Left cardiac atrium (tissue), 4 donors: ENCODE results near the gene DNAJC3. TPM values are rescaled to one million over a fixed set of nuclear protein-coding genes. Genes with fewer than 3 reads are reported as not detected.
"Not testable (repeated sequence)": the region's sequence is repeated elsewhere in the genome, so short reads cannot be mapped to it uniquely, and the experiment has no call there.

Experiments used
- ATAC-seq, 2 donors: fragments of 200-7000 bp; cut with Tn5 transposase; one replicate each; pipeline ENCODE4 v1.9.1; 2020; ENCODE audit warnings: mild to moderate bottlenecking in 2 of 2, moderate library complexity in 2 of 2
- DNase-seq: peaks from one replicate; pipeline ENCODE4 v3.0.0-alpha.2; 2020
- intact Hi-C, 2 donors: fragments of 100-400 bp; cut with DNase I; formaldehyde crosslinking; loops; one replicate each; pipeline versions ENCODE4 v1.14.1 to v1.15.1; 2022 to 2023
- total RNA-seq, 2 donors: library from RNA; stranded (reverse); fragmentation: NEBNext Ultra II Directional; extraction: Animal tissue kit (Norgen Biotek cat#: 25700); gene quantifications; one replicate each; pipeline ENCODE4 v1.2.1, GENCODE V29; 2021
- donor health status: DM: no; HTN: yes; CAD: no.
- donor health status: DM: no; HTN: yes; CAD: no; lungs with severe emphysema.
- donor health status: DM: yes; HTN: yes; CAD: no.
- donor health status: Dilated cardiomyopathy.

The DNAJC3 gene
- total RNA-seq, 2 donors from 2014 or later: 37.2 to 45.7 TPM

DNA sequence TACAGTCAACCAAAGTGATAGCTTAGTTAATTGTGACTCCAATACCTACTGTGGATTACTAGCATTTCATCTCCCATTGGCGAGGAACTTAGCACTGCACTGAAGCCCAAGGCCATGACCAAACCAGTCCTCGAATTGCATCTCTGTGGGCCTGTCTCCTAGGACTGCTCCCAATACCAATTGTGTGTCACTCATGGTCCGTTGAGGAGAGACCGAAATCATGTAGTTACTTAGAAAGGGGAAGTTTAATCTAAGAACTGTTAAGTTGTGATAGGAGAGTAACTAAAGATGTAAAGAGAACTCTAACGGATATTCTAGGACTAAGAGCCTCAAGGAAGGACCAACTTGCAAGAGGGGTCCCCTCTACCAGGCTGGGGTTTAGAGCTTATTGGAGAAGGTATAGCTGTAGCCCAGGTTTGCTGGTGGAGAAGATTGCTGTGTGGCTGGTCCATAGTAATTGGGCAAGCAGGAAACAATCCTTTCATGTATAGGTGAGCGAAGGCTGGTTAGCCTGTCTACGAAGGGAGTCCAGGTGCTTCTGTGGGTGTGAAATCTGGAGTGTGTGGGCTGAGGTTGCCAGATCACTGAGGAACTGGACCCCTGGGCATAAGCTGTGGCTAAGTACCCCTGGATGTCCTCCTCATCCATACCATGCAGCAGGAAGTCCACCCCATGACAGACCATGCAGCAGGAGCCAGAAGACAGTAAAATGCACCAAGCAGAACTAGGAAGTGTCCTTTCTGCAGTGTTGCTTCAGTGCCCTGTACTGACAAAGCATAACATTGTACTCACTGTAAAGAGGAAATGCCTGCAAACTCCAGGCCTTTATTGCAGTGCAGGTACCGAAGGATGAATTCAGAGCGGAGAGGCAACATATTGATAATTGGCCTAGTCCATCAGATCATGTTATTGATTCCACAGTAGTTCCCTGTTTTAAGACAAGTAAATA is 30.8 kb downstream of the DNAJC3 start:
- ATAC-seq: peak; percentile 30 to 71
- intact Hi-C loops: no loop called here
- no peak for DNase-seq

DNA sequence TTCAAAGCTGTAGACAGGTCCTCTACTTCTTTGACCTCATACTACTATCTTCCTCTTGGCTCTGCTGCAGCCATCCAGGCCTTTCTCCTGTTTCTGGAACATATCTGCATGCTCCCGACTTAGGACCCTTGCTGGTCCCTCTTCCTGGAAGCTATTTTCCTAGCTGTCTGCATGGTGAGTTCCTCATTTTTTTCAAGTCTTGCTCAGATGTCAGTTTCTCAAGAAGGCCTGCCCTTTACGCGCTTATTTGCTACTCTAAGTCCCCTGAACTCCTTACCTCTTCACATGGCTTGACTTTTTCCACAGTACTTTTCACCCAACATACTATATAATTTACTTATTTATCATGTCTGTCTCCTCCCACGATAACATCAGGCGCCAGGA is 31.4 kb downstream of the DNAJC3 start:
- intact Hi-C loops: no loop called here
- ATAC-seq (no peak), DNase-seq (no peak)

DNA sequence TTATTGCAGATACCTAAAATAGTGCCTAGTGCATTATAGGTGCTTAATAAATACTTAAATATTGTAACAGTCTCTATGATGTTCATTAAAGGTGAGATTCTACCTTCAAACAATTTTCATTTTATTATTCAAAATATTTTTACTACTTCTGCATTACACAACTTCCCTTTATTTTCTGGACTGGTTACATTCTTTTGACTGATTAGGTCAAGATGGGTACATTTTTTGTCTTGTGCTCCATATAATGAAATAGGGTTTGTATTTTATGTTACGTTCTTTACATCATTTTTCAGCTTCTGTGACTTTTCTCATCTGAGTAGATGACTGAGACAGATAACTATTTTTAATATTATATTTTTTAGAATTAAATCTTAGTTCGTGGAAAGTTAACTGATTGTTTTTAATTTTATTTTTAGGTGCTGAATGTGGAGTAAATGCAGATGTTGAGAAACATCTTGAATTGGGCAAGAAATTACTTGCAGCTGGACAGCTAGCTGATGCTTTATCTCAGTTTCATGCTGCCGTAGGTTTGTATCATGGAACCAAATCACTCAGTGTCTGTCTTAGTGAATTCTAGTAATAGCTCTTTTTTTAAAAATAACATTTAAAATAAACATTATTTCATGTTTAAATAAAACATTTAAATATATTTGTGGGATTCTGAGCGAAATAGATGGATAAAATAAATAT is 32.0 kb downstream of the DNAJC3 start:
- no peak for ATAC-seq
- DNase-seq: no peak
- intact Hi-C loops: no loop called here

GRCh38 chr13:95710313-95710712 is 33.4 kb downstream of the DNAJC3 start:
- no peak for DNase-seq
- ATAC-seq: no peak
- intact Hi-C loops: no loop called here

DNA sequence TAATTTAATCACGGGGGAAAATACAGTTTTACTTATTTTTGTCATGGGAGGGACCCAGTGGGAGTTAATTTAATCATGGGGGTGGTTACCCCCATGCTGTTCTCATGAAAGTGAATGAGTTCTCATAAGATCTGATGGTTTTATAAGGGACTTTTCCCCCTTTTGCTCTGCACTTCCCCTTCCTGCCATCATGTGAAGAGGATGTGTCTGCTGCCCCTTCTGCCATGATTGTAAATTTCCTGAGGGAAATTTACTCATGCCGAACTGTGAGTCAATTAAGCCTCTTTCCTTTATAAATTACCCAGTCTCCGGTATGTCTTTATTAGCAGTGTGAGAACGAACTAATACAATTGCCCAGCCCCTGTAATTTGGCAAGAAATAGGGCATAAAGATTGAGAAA is 35.9 kb downstream of the DNAJC3 start:
- ATAC-seq, intact Hi-C loops, DNase-seq: not testable (repeated sequence)

DNA sequence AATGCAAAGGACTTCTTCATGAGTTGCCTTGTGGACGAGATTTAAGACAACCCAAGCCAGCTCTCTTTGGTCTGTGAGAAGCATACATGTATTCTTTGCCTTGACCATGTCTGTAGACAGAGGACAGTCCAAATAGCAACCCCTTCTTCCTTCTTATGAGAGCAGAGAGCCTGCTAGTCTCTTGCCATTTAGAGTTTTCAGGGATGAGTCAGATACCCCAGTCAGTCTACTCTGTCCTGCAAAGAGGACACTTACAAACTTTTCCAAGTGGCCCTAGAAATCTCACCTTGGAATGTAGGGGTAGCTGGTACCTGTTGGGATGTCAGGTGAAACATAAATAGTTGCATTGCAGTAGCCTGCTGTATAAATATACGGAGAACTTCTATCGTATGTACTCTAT is 36.7 kb downstream of the DNAJC3 start:
- DNase-seq (no peak), ATAC-seq (no peak)
- intact Hi-C loops: no loop called here

DNA sequence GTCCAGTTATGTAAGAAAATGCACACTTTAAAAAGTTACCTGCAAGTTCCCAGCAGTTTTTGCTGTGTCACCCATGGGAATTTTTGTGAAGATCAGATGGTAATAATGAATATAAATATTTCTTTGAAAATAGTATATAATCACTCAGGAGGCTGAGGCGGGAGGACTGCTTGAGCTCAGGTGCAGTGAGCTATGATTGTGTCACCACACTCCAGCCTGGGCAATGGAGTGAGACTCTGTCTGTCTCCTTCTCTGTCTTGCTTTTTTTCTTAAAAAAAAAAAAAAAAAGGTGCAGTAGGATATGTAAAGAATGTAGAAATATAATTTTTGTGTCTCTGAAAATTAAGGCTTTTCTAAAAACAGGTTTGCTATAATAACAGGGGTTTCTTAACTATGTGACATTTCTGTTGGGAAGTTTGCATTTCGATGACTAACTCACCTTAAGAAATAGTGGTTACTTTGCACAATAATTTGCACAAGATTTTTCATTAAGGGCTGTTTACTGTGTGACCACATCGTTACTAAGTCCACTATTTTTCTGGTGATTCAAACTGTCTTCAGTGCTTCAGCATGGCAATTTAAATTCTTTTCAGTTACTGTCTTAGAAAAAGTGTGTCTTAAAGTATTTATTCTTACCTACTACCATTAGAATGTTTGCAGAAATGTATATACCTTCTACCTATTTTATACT is 37.3 kb downstream of the DNAJC3 start:
- intact Hi-C loops: no loop called here
- ATAC-seq: no peak
- no peak for DNase-seq

GRCh38 chr13:95716231-95716630 is 39.3 kb downstream of the DNAJC3 start:
- no peak for DNase-seq
- intact Hi-C loops: no loop called here

GRCh38 chr13:95722241-95722640 is 45.3 kb downstream of the DNAJC3 start:
- DNase-seq (no peak), ATAC-seq (no peak)
- intact Hi-C loops: no loop called here

More at GRCh38 chr13:95716231-95716630, 39.3 kb downstream of the DNAJC3 start:
- no peak for ATAC-seq

DNA sequence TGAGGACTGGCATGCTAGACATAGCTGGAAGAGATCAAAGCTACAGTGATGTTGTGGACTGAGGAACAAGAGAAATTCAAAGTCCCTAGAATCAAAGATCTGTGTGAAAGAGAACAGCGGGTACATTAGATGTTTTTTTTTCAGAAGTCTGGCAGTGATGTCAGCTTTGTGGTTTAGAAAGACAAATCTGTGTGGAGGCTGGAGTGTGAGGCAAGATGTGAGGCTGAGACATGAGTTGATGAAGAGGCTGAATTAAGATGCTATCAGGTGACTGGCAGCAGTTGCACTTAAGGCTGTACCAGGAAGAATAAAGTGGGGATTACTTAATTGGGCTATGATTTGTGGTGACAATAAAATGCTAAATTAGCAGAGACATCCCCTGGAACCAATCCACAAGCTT is 46.5 kb downstream of the DNAJC3 start:
- DNase-seq (no peak), ATAC-seq (no peak)
- intact Hi-C loops: no loop called here

GRCh38 chr13:95724252-95724651 is 47.3 kb downstream of the DNAJC3 start:
- ATAC-seq (no peak), DNase-seq (no peak)
- intact Hi-C loops: no loop called here

DNA sequence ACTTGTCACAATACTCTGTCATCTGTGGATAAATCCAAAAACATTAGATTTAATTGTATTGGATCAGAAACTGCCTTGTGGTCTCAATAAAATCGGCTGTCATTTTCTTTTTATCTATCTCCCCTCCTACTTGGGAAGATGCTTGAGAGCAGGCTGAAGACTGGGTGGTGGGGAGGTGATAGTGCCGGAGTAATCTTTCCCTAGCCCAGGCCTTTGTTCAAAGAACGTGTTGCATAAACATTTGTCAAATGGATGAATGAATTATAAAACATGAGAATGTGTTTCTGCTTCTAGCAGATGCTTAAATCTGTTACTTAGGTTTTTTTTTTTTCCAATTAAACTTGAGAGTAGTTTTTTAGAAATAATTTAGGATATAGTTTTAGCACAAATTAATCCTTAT is 49.9 kb downstream of the DNAJC3 start:
- no peak for ATAC-seq
- intact Hi-C loops: no loop called here

DNA sequence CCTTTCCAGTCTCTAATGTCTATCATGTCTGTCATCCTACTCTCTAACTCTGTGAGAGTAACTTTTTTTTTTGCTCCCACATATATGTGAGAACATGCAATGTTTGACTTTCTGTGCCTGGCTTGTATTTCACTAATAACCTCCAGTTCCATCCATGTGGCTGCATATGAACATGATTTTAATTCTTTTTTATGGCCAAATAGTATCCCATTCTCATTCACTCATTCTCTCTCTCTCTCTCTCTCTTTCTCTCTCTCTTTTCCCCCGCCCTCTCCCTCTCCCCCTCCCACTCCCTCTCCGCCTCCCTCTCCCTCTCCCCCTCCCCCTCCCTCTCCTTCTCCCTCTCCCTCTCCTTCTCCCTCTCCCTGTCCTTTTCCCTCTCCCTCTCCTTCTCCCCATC is 52.0 kb downstream of the DNAJC3 start:
- intact Hi-C loops: no loop called here
- ATAC-seq: no peak

More for the DNA sequence above, 49.9 kb downstream of the DNAJC3 start:
- no peak for DNase-seq

DNA sequence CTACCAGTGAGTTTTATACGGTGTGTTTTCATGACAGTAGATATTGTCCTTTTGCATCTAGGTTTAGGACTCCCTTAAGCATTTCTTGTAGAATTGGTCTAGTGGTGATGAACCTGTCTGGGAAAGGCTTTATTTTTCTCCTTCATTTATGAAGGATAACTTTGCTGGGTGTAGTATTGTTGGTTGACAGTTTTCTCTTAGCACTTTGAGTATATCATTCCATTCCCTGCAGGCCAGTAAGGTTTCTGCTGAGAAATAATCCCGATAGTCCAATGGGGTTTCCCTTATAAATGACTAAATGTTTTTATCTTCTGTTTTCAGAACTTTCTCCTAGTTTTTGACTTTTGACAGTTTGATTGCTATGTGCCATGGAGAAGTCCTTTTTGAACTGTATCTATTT is 57.2 kb downstream of the DNAJC3 start:
- DNase-seq (no peak), ATAC-seq (no peak)

More for the DNA sequence above, 52.0 kb downstream of the DNAJC3 start:
- no peak for DNase-seq

GRCh38 chr13:95740071-95740978 is 63.4 kb downstream of the DNAJC3 start:
- DNase-seq, intact Hi-C loops: not testable (repeated sequence)

More for the DNA sequence above, 57.2 kb downstream of the DNAJC3 start:
- intact Hi-C loops: no loop called here

DNA sequence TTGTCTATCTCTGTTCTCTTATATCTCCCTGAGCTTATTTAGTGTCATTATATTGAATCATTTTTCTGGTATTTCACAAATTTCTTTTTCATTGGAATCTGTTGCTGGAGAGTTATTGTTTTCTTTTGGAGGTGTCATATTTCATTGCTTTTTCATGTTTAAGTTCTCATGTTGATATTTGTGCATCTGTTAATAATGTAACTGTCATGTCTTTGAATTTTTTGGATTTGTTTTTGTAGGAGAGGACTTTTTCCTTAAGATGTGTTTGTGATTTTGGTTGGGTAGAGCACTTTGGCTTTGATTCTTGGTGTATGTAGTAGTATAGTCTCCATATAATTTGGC is 64.0 kb downstream of the DNAJC3 start:
- ATAC-seq (no peak), DNase-seq (no peak)
- intact Hi-C loops: no loop called here

More at GRCh38 chr13:95740071-95740978, 63.4 kb downstream of the DNAJC3 start:
- not testable (repeated sequence) for ATAC-seq

GRCh38 chr13:95741584-95742563 is 64.9 kb downstream of the DNAJC3 start:
- DNase-seq (no peak), ATAC-seq (peak in 1 of 2 donors; percentile 15)
- intact Hi-C loops: no loop called here

- intact Hi-C loops: no loop called here
- ATAC-seq (no peak), DNase-seq (no peak)
Measured at GRCh38 chr13:95743192-95743591, 66.3 kb downstream of the DNAJC3 start.
